H1 (cell line): Measurements from ENCODE around the gene APLP2. TPM values are rescaled to one million over a fixed set of nuclear protein-coding genes. Genes with fewer than 3 reads are reported as not detected.

Source experiments
- CTCF ChIA-PET: fragments of 300-600 bp; sonication (Branson Sonifier 250); formaldehyde crosslinking; loops from one replicate; lab custom pipeline; 2021; ENCODE audit not compliant: partially characterized antibody; lab: Charles Lee
- POLR2A ChIA-PET: fragments of 300-600 bp; sonication (Branson Sonifier 250); formaldehyde crosslinking; loops from one replicate; lab custom pipeline; 2021; ENCODE audit warnings: inconsistent platforms; ENCODE audit not compliant: partially characterized antibody; lab: Charles Lee
- DNase-seq, 2 experiments: peaks; one replicate each; pipeline versions ENCODE4 v3.0.0 to v3.0.0-alpha.2; 2010 to 2022; ENCODE audit warnings: low spot score in 2 of 2, low read depth in 1 of 2, mixed read lengths in 1 of 2
- FAIRE-seq: peaks from 2 replicates; lab custom pipeline; 2011; peaks lifted over from hg19 to GRCh38; lab: Jason Lieb, UNC
- H2AFZ ChIP-seq: 2 replicates; pipeline ENCODE4 v1.8.1; 2012; ENCODE audit warnings: low read length, inconsistent platforms
- H2AK5ac ChIP-seq: 2 replicates; pipeline ENCODE4 v1.6.1; 2013; ENCODE audit warnings: low read depth, low read length
- H2BK120ac ChIP-seq: replicated peaks from 2 replicates; pipeline ENCODE3; 2013; ENCODE audit warnings: low read depth, low read length, inconsistent platforms
- H2BK12ac ChIP-seq: 2 replicates; pipeline ENCODE4 v1.6.1; 2013; ENCODE audit warnings: low read depth, low read length
- H2BK15ac ChIP-seq: 2 replicates; pipeline ENCODE4 v1.6.1; 2013; ENCODE audit warnings: low read length
- H2BK20ac ChIP-seq: 2 replicates; pipeline ENCODE4 v1.6.1; 2013; ENCODE audit warnings: low read length
- H2BK5ac ChIP-seq: 2 replicates; pipeline ENCODE4 v1.6.1; 2013; ENCODE audit warnings: low read depth, low read length
- H3K14ac ChIP-seq: 2 replicates; pipeline ENCODE4 v1.6.1; 2013; ENCODE audit warnings: inconsistent platforms; ENCODE audit not compliant: insufficient read length
- H3K18ac ChIP-seq: 2 replicates; pipeline ENCODE4 v1.6.1; 2013; ENCODE audit warnings: low read length; ENCODE audit errors: extremely low read depth
- H3K23ac ChIP-seq: 2 replicates; pipeline ENCODE4 v1.6.1; 2013; ENCODE audit warnings: inconsistent platforms; ENCODE audit not compliant: insufficient read length
- H3K23me2 ChIP-seq: 2 replicates; pipeline ENCODE4 v1.6.1; 2013; ENCODE audit warnings: low read depth, low read length
- H3K27ac ChIP-seq: 2 replicates; pipeline ENCODE4 v1.6.1; 2011; ENCODE audit warnings: low read depth, low read length, inconsistent platforms
- H3K27me3 ChIP-seq, 4 experiments: replicated peaks in 1 of 4; 1 replicate in 1 of 4; 2 replicates in 3 of 4; pipeline versions ENCODE4 v1.6.1 to v1.8.1; 2011 to 2013; ENCODE audit warnings: low read length in 3 of 4, mild to moderate bottlenecking in 3 of 4, inconsistent platforms in 2 of 4, mixed read lengths in 2 of 4, moderate library complexity in 1 of 4; ENCODE audit not compliant: control insufficient read depth in 3 of 4, insufficient read depth in 3 of 4; ENCODE audit errors: extremely low read depth in 1 of 4
- H3K36me3 ChIP-seq, 4 experiments: 2 replicates each; pipeline versions ENCODE4 v1.6.1 to v1.8.1; 2011 to 2013; ENCODE audit warnings: mild to moderate bottlenecking in 4 of 4, low read length in 3 of 4, moderate library complexity in 2 of 4, control low read depth in 1 of 4, inconsistent platforms in 1 of 4; ENCODE audit not compliant: insufficient read depth in 4 of 4, control insufficient read depth in 2 of 4
- H3K4ac ChIP-seq: replicated peaks from 2 replicates; pipeline ENCODE3; 2013; ENCODE audit warnings: low read length, low read depth, mixed read lengths, inconsistent platforms; ENCODE audit not compliant: insufficient read length
- H3K4me1 ChIP-seq, 4 experiments: replicated peaks in 1 of 4; 1 replicate in 1 of 4; 2 replicates in 3 of 4; pipeline versions ENCODE4 v1.6.1 to v1.8.1; 2011 to 2013; ENCODE audit warnings: low read length in 3 of 4, inconsistent platforms in 2 of 4, mixed read lengths in 1 of 4; ENCODE audit not compliant: insufficient read depth in 4 of 4, control insufficient read depth in 3 of 4
- H3K4me2 ChIP-seq, 2 experiments: 2 replicates each; pipeline versions ENCODE4 v1.6.1 to v1.8.1; 2011 to 2013; ENCODE audit warnings: low read depth in 2 of 2, low read length in 2 of 2, control low read depth in 1 of 2, inconsistent platforms in 1 of 2, mild to moderate bottlenecking in 1 of 2; ENCODE audit not compliant: insufficient read depth in 1 of 2
- H3K4me3 ChIP-seq, 4 experiments: fragments of 200-600, 300-600 bp in 1 of 4; sonication (generic), shearing (Covaris generic), sonication (Bioruptor Twin) in 1 of 4; 2 replicates each; pipeline versions ENCODE4 v1.5.1 to v1.8.1; 2011 to 2016; ENCODE audit warnings: low read length in 4 of 4, low read depth in 3 of 4, control low read depth in 2 of 4, inconsistent platforms in 2 of 4, mild to moderate bottlenecking in 2 of 4, mixed read lengths in 1 of 4, moderate library complexity in 1 of 4; ENCODE audit not compliant: insufficient read depth in 2 of 4; ENCODE audit errors: extremely low read depth in 1 of 4
- H3K56ac ChIP-seq: replicated peaks from 2 replicates; pipeline ENCODE3; 2013; ENCODE audit warnings: low read depth, mild to moderate bottlenecking, mixed read lengths, low read length, inconsistent platforms; ENCODE audit not compliant: insufficient read length
- H3K79me1 ChIP-seq: 2 replicates; pipeline ENCODE4 v1.6.1; 2013; ENCODE audit warnings: low read depth, low read length, control low read depth
- H3K79me2 ChIP-seq, 2 experiments: 2 replicates each; pipeline versions ENCODE4 v1.6.1 to v1.8.1; 2012 to 2013; ENCODE audit warnings: low read length in 2 of 2, mild to moderate bottlenecking in 2 of 2, inconsistent platforms in 1 of 2; ENCODE audit not compliant: insufficient read depth in 2 of 2, control insufficient read depth in 1 of 2
- H3K9ac ChIP-seq, 4 experiments: replicated peaks in 1 of 4; 1 replicate in 1 of 4; 2 replicates in 3 of 4; pipeline versions ENCODE4 v1.6.1 to v1.8.1; 2011 to 2013; ENCODE audit warnings: low read depth in 3 of 4, low read length in 3 of 4, control low read depth in 2 of 4, mild to moderate bottlenecking in 2 of 4, moderate library complexity in 2 of 4, inconsistent platforms in 1 of 4; ENCODE audit errors: extremely low read depth in 1 of 4
- H3K9me3 ChIP-seq, 2 experiments: 2 replicates each; pipeline versions ENCODE4 v1.6.1 to v1.8.1; 2012 to 2013; ENCODE audit warnings: mild to moderate bottlenecking in 2 of 2, moderate library complexity in 2 of 2, control low read depth in 1 of 2, inconsistent platforms in 1 of 2, low read depth in 1 of 2, low read length in 1 of 2, mixed read lengths in 1 of 2; ENCODE audit not compliant: insufficient read depth in 2 of 2
- H4K20me1 ChIP-seq, 2 experiments: replicated peaks in 1 of 2; 2 replicates each; pipeline versions ENCODE3 to v1.8.1; 2011 to 2013; ENCODE audit warnings: inconsistent platforms in 2 of 2, low read length in 2 of 2, mild to moderate bottlenecking in 1 of 2; ENCODE audit not compliant: insufficient read depth in 2 of 2, control insufficient read depth in 1 of 2
- H4K5ac ChIP-seq: 2 replicates; pipeline ENCODE4 v1.6.1; 2013; ENCODE audit warnings: low read length, low read depth, mixed read lengths, inconsistent platforms; ENCODE audit not compliant: insufficient read length
- H4K8ac ChIP-seq: 2 replicates; pipeline ENCODE4 v1.8.0; 2013; ENCODE audit warnings: mild to moderate bottlenecking, moderate library complexity, low read length, inconsistent platforms; ENCODE audit not compliant: insufficient read depth; ENCODE audit errors: extremely low read depth
- H4K91ac ChIP-seq: replicated peaks from 2 replicates; pipeline ENCODE3; 2013; ENCODE audit warnings: low read length, mixed read lengths, inconsistent platforms; ENCODE audit not compliant: insufficient read length
- BACH1 ChIP-seq: IDR thresholded peaks from 2 replicates; pipeline ENCODE4 v1.6.1; 2012; ENCODE audit warnings: low read length, improper control_type of control experiment
- CHD1 ChIP-seq: IDR thresholded peaks from 2 replicates; pipeline ENCODE4 v1.6.1; 2012; ENCODE audit warnings: low read depth, low read length, improper control_type of control experiment
- CTCF ChIP-seq, 3 experiments: IDR thresholded peaks; 1 replicate in 2 of 3; 2 replicates in 1 of 3; pipeline versions ENCODE4 v1.5.1 to v1.6.1; 2011; ENCODE audit warnings: low read length in 3 of 3, mild to moderate bottlenecking in 3 of 3, inconsistent platforms in 2 of 3, low read depth in 1 of 3, moderate library complexity in 1 of 3; ENCODE audit not compliant: insufficient read depth in 1 of 3; ENCODE audit errors: control extremely low read depth in 1 of 3
- EGR1 ChIP-seq: IDR thresholded peaks from 2 replicates; pipeline ENCODE4 v1.6.1; 2011; ENCODE audit warnings: low read depth, low read length, borderline replicate concordance
- HDAC2 ChIP-seq, 2 experiments: fragments of 300-600 bp in 1 of 2; sonication (generic) in 1 of 2; IDR thresholded peaks; 2 replicates each; pipeline ENCODE4 v1.6.1; 2011 to 2012; ENCODE audit warnings: low read depth in 2 of 2, low read length in 2 of 2, mild to moderate bottlenecking in 2 of 2, moderate library complexity in 2 of 2, borderline replicate concordance in 1 of 2, inconsistent platforms in 1 of 2
- SAP30 ChIP-seq: fragments of 300-600 bp; sonication (generic); IDR thresholded peaks from 2 replicates; pipeline ENCODE4 v1.7.1; 2012; ENCODE audit warnings: low read length, moderate library complexity, mild to moderate bottlenecking, inconsistent platforms; ENCODE audit not compliant: insufficient read depth, insufficient replicate concordance
- TAF7 ChIP-seq: optimal IDR thresholded peaks from 2 replicates; pipeline ENCODE3; 2011; ENCODE audit warnings: low read depth, mild to moderate bottlenecking, inconsistent platforms, low read length, moderate library complexity, borderline replicate concordance
- USF2 ChIP-seq: IDR thresholded peaks from 2 replicates; pipeline ENCODE4 v1.6.1; 2011; ENCODE audit warnings: low read length, improper control_type of control experiment
- polyA plus RNA-seq, 7 experiments: library from polyadenylated mRNA; depleted of rRNA in 3 of 7; stranded (reverse) in 5 of 7; unstranded in 2 of 7; fragments of >200 nt in 5 of 7; fragments of 200-250 nt in 2 of 7; gene quantifications; 1 replicate in 5 of 7; 2 replicates in 1 of 7; 4 replicates in 1 of 7; pipeline versions ENCODE4 v1.2.1 to v1.2.3, GENCODE V29; 2011 to 2013; ENCODE audit warnings: missing spikeins in 2 of 7, mixed read lengths in 2 of 7
- total RNA-seq: library from RNA; stranded (reverse); fragmentation: NEBNext Ultra II Directional; extraction: Animal tissue kit (Norgen Biotek cat#: 25700); gene quantifications from 2 replicates; pipeline ENCODE4 v1.2.1, GENCODE V29; 2021

APLP2 gene
- total and polyA plus RNA-seq, 2 of the 8 experiments (the other 6 are each of a cell fraction or from before 2014, with no cell fraction given): 222 to 315 TPM

GRCh38 chr11:130034236-130034635 is 35.5 kb upstream of the APLP2 start:
- no peak overlapping the region for H3K27ac ChIP-seq
- no peak overlapping the region for H2BK15ac ChIP-seq
- no peaks in the 10 kb centered on the region for H3K9me3 ChIP-seq
- H4K8ac ChIP-seq: no peak overlapping the region
- H3K79me2 ChIP-seq: no peaks in the 10 kb centered on the region
- H2BK20ac ChIP-seq: no peak overlapping the region
- H3K56ac ChIP-seq: no peak overlapping the region
- ChIA-PET POLR2A (interaction anchor here (0.7 to 2.0 kb wide), 2 partner anchors 23 to 31 kb away, joined by 5 to 6 read pairs; partner anchors contain the start of gene PRDM10), CTCF (interaction anchor here (0.7 kb wide), 1 partner anchor 16 kb away, joined by 4 read pairs; no protein-coding TSS in a partner anchor)
- H4K91ac ChIP-seq: no peak overlapping the region
- H3K79me1 ChIP-seq: no peaks in the 10 kb centered on the region
- no peaks in the 10 kb centered on the region for H3K23me2 ChIP-seq
- DNase-seq: no peak
- H2AK5ac ChIP-seq: no peak overlapping the region
- H3K4me3 ChIP-seq: no peak overlapping the region
- H3K27me3 ChIP-seq: no peaks in the 10 kb centered on the region
- no peaks in the 10 kb centered on the region for H4K20me1 ChIP-seq
- no peak overlapping the region for H3K23ac ChIP-seq
- H3K18ac ChIP-seq: no peak overlapping the region
- H3K4me2 ChIP-seq: no peak overlapping the region
- H3K14ac ChIP-seq: no peak overlapping the region
- no peak overlapping the region for H2BK12ac ChIP-seq
- TF ChIP-seq USF2 (no peak), BACH1 (no peak), CTCF (IDR thresholded peaks at IDR 0.05; ENCODE audit: control extremely low read depth in 1 of 3, insufficient read depth in 1 of 3, low read depth in 1 of 3, low read length in 3 of 3) (no peak), TAF7 (no peak), EGR1 (no peak), HDAC2 (IDR thresholded peaks at IDR 0.05; ENCODE audit: borderline replicate concordance in 1 of 2, low read depth in 2 of 2, low read length in 2 of 2) (no peak), CHD1 (no peak), SAP30 (no peak)
- no peak overlapping the region for H2BK120ac ChIP-seq
- no peak overlapping the region for H2BK5ac ChIP-seq
- FAIRE-seq: no peak
- no peak overlapping the region for H3K4ac ChIP-seq
- H3K9ac ChIP-seq: no peak overlapping the region
- H4K5ac ChIP-seq: no peak overlapping the region
- no peaks in the 10 kb centered on the region for H3K36me3 ChIP-seq
- peaks cover 0 to 3% (median 1%) of the 10 kb centered on the region in 4 experiments; a peak in 2 of 7 replicates for H3K4me1 ChIP-seq
- H2AFZ ChIP-seq: no peak overlapping the region
